ENCODE results near the gene FANCB. TPM values are rescaled to one million over a fixed set of nuclear protein-coding genes. Genes with fewer than 3 reads are reported as not detected.

Gene FANCB
- total and polyA plus RNA-seq, 4 donors = 0.07 to 6.2 (median 0.29) TPM

- Histone ChIP-seq H3K4me1 (ENCODE audit: control insufficient read depth in 4 of 4, insufficient read depth in 4 of 4, low read length in 3 of 4) (no peaks in the 10 kb centered on the region), H3K27me3 (ENCODE audit: control insufficient read depth in 4 of 4, insufficient read depth in 4 of 4, low read length in 3 of 4) (no peaks in the 10 kb centered on the region), H3K36me3 (ENCODE audit: control insufficient read depth in 4 of 4, insufficient read depth in 3 of 4, low read depth in 1 of 4, low read length in 3 of 4) (no peaks in the 10 kb centered on the region), H3K4me3 (ENCODE audit: low read depth in 1 of 3, low read length in 3 of 3) (no peak overlapping the region), H3K27ac (ENCODE audit: low read depth in 1 of 2, low read length in 2 of 2) (no peak overlapping the region), H3K9ac (ENCODE audit: low read depth in 1 of 2, low read length in 2 of 2) (no peak overlapping the region), H3K9me3 (ENCODE audit: control insufficient read depth in 4 of 4, low read length in 3 of 4) (peaks cover 0 to 3% (median 0%) of the 10 kb centered on the region in 4 donors)
- DNase-seq (ENCODE audit: low spot score) = no peak
- WGBS = 92% methylated on average over 2 of the region's 2 CpGs
- no peak for TF ChIP-seq EGR1 (IDR thresholded peaks at IDR 0.05; ENCODE audit: low read depth in 2 of 2)
- TF ChIP-seq RXRA (IDR thresholded peaks at IDR 0.05) = no peak
- TF ChIP-seq SP1 (IDR thresholded peaks at IDR 0.05) = no peak
- TF ChIP-seq FOXA1 (IDR thresholded peaks at IDR 0.05) = no peak
- no peak for TF ChIP-seq NR2F2 (IDR thresholded peaks at IDR 0.05)
- no peak for TF ChIP-seq REST (IDR thresholded peaks at IDR 0.05)
- no peak for TF ChIP-seq CTCF (IDR thresholded peaks at IDR 0.05; ENCODE audit: low read depth, low read length, missing input control)
- TF ChIP-seq MAX (IDR thresholded peaks at IDR 0.05) = no peak
- TF ChIP-seq RAD21 (IDR thresholded peaks at IDR 0.05) = no peak
- TF ChIP-seq YY1 (IDR thresholded peaks at IDR 0.05) = no peak
- no peak for TF ChIP-seq ZBTB33 (IDR thresholded peaks at IDR 0.05)
Observed at GRCh38 chrX:14903891-14904290, 31.0 kb upstream of the FANCB start.

- peaks cover 0 to 3% (median 0%) of the 10 kb centered on the region in 4 donors for H3K9me3 ChIP-seq (ENCODE audit: control insufficient read depth in 4 of 4, low read length in 3 of 4)
- H3K27ac ChIP-seq (ENCODE audit: low read depth in 1 of 2, low read length in 2 of 2) = no peak overlapping the region
- H3K4me1 ChIP-seq (ENCODE audit: control insufficient read depth in 4 of 4, insufficient read depth in 4 of 4, low read length in 3 of 4) = no peaks in the 10 kb centered on the region
- TF ChIP-seq SP1 (IDR thresholded peaks at IDR 0.05) (no peak), JUND (IDR thresholded peaks at IDR 0.05) (no peak), HNF4G (IDR thresholded peaks at IDR 0.05) (no peak), FOXA1 (IDR thresholded peaks at IDR 0.05) (no peak), TAF1 (conservative IDR thresholded peaks at IDR 0.05) (no peak)
- H3K27me3 ChIP-seq (ENCODE audit: control insufficient read depth in 4 of 4, insufficient read depth in 4 of 4, low read length in 3 of 4) = no peaks in the 10 kb centered on the region
- DNase-seq (ENCODE audit: low spot score) = no peak
- H3K9ac ChIP-seq (ENCODE audit: low read depth in 1 of 2, low read length in 2 of 2) = no peak overlapping the region
- H3K4me3 ChIP-seq (ENCODE audit: low read depth in 1 of 3, low read length in 3 of 3) = no peak overlapping the region
- no peaks in the 10 kb centered on the region for H3K36me3 ChIP-seq (ENCODE audit: control insufficient read depth in 4 of 4, insufficient read depth in 3 of 4, low read depth in 1 of 4, low read length in 3 of 4)
Observed at GRCh38 chrX:14902537-14902936, 29.7 kb upstream of the FANCB start.

All from liver (tissue), 9 donors.